22Rv1 (cell line): ENCODE measurements around the gene TSR1.

Experiments
- H3K27ac ChIP-seq: fragments of 450-650 bp; 2 replicates; pipeline ENCODE4 v1.5.1; 2017
- CTCF ChIP-seq: fragments of 450-650 bp; IDR thresholded peaks from 2 replicates; pipeline ENCODE4 v1.5.1; 2017; ENCODE audit warnings: mild to moderate bottlenecking
- ZFX ChIP-seq: fragments of 450-650 bp; IDR thresholded peaks from 2 replicates; pipeline ENCODE4 v1.6.1; 2017; ENCODE audit warnings: antibody characterized with exemption, borderline replicate concordance

The TSR1 gene

GRCh38 chr17:2299136-2299535, 37.1 kb downstream of the TSR1 start:
- no peak for TF ChIP-seq CTCF
- no peak for TF ChIP-seq ZFX
- H3K27ac ChIP-seq: no peak overlapping the region

GRCh38 chr17:2297023-2297422, 39.2 kb downstream of the TSR1 start:
- TF ChIP-seq CTCF (no peak), ZFX (no peak)
- H3K27ac ChIP-seq: no peak overlapping the region

- TF ChIP-seq CTCF (no peak), ZFX (no peak)
- no peak overlapping the region for H3K27ac ChIP-seq
These were observed 40.7 kb downstream of the TSR1 start for GRCh38 chr17:2295575-2295974.

GRCh38 chr17:2292100-2292499, 44.2 kb downstream of the TSR1 start:
- TF ChIP-seq CTCF (no peak), ZFX (no peak)
- no peak overlapping the region for H3K27ac ChIP-seq

GRCh38 chr17:2289878-2290478, 46.3 kb downstream of the TSR1 start:
- no peak overlapping the region for H3K27ac ChIP-seq
- no peak for TF ChIP-seq CTCF
- no peak for TF ChIP-seq ZFX

- TF ChIP-seq CTCF (no peak), ZFX (no peak)
- no peak overlapping the region for H3K27ac ChIP-seq
These were observed 53.0 kb downstream of the TSR1 start for GRCh38 chr17:2283302-2283701.

- no peak overlapping the region for H3K27ac ChIP-seq
These were observed 53.9 kb downstream of the TSR1 start for GRCh38 chr17:2282297-2282873.

More at GRCh38 chr17:2282297-2282873, 53.9 kb downstream of the TSR1 start:
- TF ChIP-seq ZFX: no peak
- TF ChIP-seq CTCF: peak; percentile 77
